Neuronal stem cell (in vitro differentiated cells): Measurements from ENCODE around the gene SHISA2.
"Not testable (repeated sequence)": the region's sequence is repeated elsewhere in the genome, so short reads cannot be mapped to it uniquely, and the experiment has no call there.

Source experiments
- DNase-seq: peaks from one replicate; pipeline ENCODE4 v3.0.0-alpha.2; 2013; ENCODE audit warnings: low spot score
- H2AFZ ChIP-seq: one replicate; pipeline ENCODE4 v1.6.1; 2013; ENCODE audit warnings: mild to moderate bottlenecking, low read length, inconsistent platforms
- H2AK5ac ChIP-seq: 2 replicates; pipeline ENCODE4 v1.6.1; 2013; ENCODE audit warnings: low read depth, mild to moderate bottlenecking, inconsistent platforms, low read length, moderate library complexity, mixed read lengths
- H2BK120ac ChIP-seq: 2 replicates; pipeline ENCODE4 v1.6.1; 2013; ENCODE audit warnings: low read depth, mild to moderate bottlenecking, inconsistent platforms, low read length, moderate library complexity, mixed read lengths
- H2BK12ac ChIP-seq: one replicate; pipeline ENCODE4 v1.6.1; 2013; ENCODE audit warnings: low read length, inconsistent platforms
- H2BK15ac ChIP-seq: 2 replicates; pipeline ENCODE4 v1.6.1; 2013; ENCODE audit warnings: mild to moderate bottlenecking, low read length, inconsistent platforms, mixed read lengths
- H2BK5ac ChIP-seq: one replicate; pipeline ENCODE4 v1.6.1; 2013; ENCODE audit warnings: inconsistent platforms, mild to moderate bottlenecking, low read length, moderate library complexity
- H3K14ac ChIP-seq: one replicate; pipeline ENCODE4 v1.6.1; 2013; ENCODE audit warnings: low read length, inconsistent platforms
- H3K18ac ChIP-seq: 2 replicates; pipeline ENCODE4 v1.6.1; 2013; ENCODE audit warnings: low read length, inconsistent platforms
- H3K23ac ChIP-seq: 2 replicates; pipeline ENCODE4 v1.6.1; 2013; ENCODE audit warnings: low read depth, mild to moderate bottlenecking, mixed read lengths, low read length, inconsistent platforms; ENCODE audit not compliant: poor library complexity
- H3K27ac ChIP-seq: replicated peaks from 3 replicates; pipeline ENCODE4 v1.5.1; 2013; ENCODE audit warnings: low read length, inconsistent platforms
- H3K27me3 ChIP-seq, 3 experiments: 2 replicates each; pipeline ENCODE4 v1.6.1; 2013; ENCODE audit warnings: low read length in 3 of 3, mild to moderate bottlenecking in 2 of 3, inconsistent platforms in 1 of 3, low read depth in 1 of 3, mixed read lengths in 1 of 3, moderate library complexity in 1 of 3; ENCODE audit not compliant: control insufficient read depth in 3 of 3, insufficient read depth in 3 of 3
- H3K36me3 ChIP-seq, 2 donors: replicated peaks in 1 of 2; 2 replicates each; pipeline ENCODE4 v1.6.1; 2013; ENCODE audit warnings: low read length in 2 of 2; ENCODE audit not compliant: control insufficient read depth in 2 of 2, insufficient read depth in 2 of 2
- H3K4ac ChIP-seq: 2 replicates; pipeline ENCODE4 v1.6.1; 2013; ENCODE audit warnings: inconsistent platforms, mild to moderate bottlenecking, low read length, moderate library complexity
- H3K4me1 ChIP-seq, 2 donors: 1 replicate in 1 of 2; 2 replicates in 1 of 2; pipeline ENCODE4 v1.6.1; 2013; ENCODE audit warnings: low read length in 2 of 2, low read depth in 1 of 2; ENCODE audit not compliant: control insufficient read depth in 2 of 2, insufficient read depth in 1 of 2
- H3K4me2 ChIP-seq: one replicate; pipeline ENCODE4 v1.6.1; 2013; ENCODE audit warnings: mild to moderate bottlenecking, low read length, inconsistent platforms; ENCODE audit not compliant: insufficient read depth, poor library complexity, severe bottlenecking
- H3K4me3 ChIP-seq, 2 donors: 2 replicates each; pipeline ENCODE4 v1.5.1; 2013; ENCODE audit warnings: low read length in 2 of 2, mild to moderate bottlenecking in 2 of 2, inconsistent platforms in 1 of 2, moderate library complexity in 1 of 2
- H3K79me1 ChIP-seq: one replicate; pipeline ENCODE4 v1.6.1; 2013; ENCODE audit warnings: low read depth, mild to moderate bottlenecking, inconsistent platforms, low read length, moderate library complexity
- H3K9ac ChIP-seq: one replicate; pipeline ENCODE4 v1.6.1; 2013; ENCODE audit warnings: mild to moderate bottlenecking, low read depth, low read length, inconsistent platforms; ENCODE audit not compliant: poor library complexity
- H3K9me3 ChIP-seq, 2 donors: replicated peaks in 1 of 2; 2 replicates each; pipeline versions ENCODE3 to v1.6.1; 2013; ENCODE audit warnings: low read length in 2 of 2, mild to moderate bottlenecking in 2 of 2, inconsistent platforms in 1 of 2, low read depth in 1 of 2, mixed read lengths in 1 of 2, moderate library complexity in 1 of 2; ENCODE audit not compliant: control insufficient read depth in 2 of 2, insufficient read depth in 1 of 2
- H4K8ac ChIP-seq: one replicate; pipeline ENCODE4 v1.6.1; 2013; ENCODE audit warnings: low read depth, mild to moderate bottlenecking, inconsistent platforms, low read length, moderate library complexity
- H4K91ac ChIP-seq: one replicate; pipeline ENCODE4 v1.6.1; 2013; ENCODE audit warnings: low read length, low read depth, mild to moderate bottlenecking, inconsistent platforms; ENCODE audit not compliant: poor library complexity
- whole genome bisulfite sequencing, 2 donors: extraction: QIAGEN DNeasy Blood & Tissue Kit; methylation state at CpG; one replicate each; pipeline ENCODE4 v1.1.7; 2013; ENCODE audit warnings: missing lambda C conversion rate in 2 of 2, mixed read lengths in 1 of 2; ENCODE audit not compliant: insufficient read length in 2 of 2, insufficient replicate concordance in 1 of 2; ENCODE audit errors: extremely low coverage in 2 of 2; 5-methylcytosine and 5-hydroxymethylcytosine counted together

The SHISA2 gene

GRCh38 chr13:26075498-26075897, 23.7 kb upstream of the SHISA2 start:
- H3K14ac ChIP-seq: no peak overlapping the region
- no peaks in the 10 kb centered on the region for H3K9me3 ChIP-seq
- H2BK12ac ChIP-seq: no peak overlapping the region
- no peak overlapping the region for H3K9ac ChIP-seq
- H3K4ac ChIP-seq: no peak overlapping the region
- H2AK5ac ChIP-seq: no peak overlapping the region
- no peak overlapping the region for H4K91ac ChIP-seq
- H4K8ac ChIP-seq: no peak overlapping the region
- no peak overlapping the region for H3K4me2 ChIP-seq
- H2AFZ ChIP-seq: no peak overlapping the region
- H3K27ac ChIP-seq: no peak overlapping the region
- no peak overlapping the region for H2BK15ac ChIP-seq
- no peak overlapping the region for H3K18ac ChIP-seq
- no peak overlapping the region for H3K23ac ChIP-seq
- H3K4me3 ChIP-seq: no peak overlapping the region
- no CpG with 5 or more reads among the region's 6 CpGs for WGBS, 2 donors
- H2BK5ac ChIP-seq: no peak overlapping the region
- no peaks in the 10 kb centered on the region for H3K4me1 ChIP-seq
- no peak for DNase-seq
- no peaks in the 10 kb centered on the region for H3K79me1 ChIP-seq
- no peaks in the 10 kb centered on the region for H3K27me3 ChIP-seq
- no peak overlapping the region for H2BK120ac ChIP-seq
- no peaks in the 10 kb centered on the region for H3K36me3 ChIP-seq

- no peak overlapping the region for H4K8ac ChIP-seq
- no peak overlapping the region for H3K4me3 ChIP-seq
- no peak overlapping the region for H3K14ac ChIP-seq
- H2BK5ac ChIP-seq: no peak overlapping the region
- no peak overlapping the region for H3K9ac ChIP-seq
- no peak overlapping the region for H2BK15ac ChIP-seq
- no peak overlapping the region for H2BK12ac ChIP-seq
- no peak overlapping the region for H4K91ac ChIP-seq
- no peak overlapping the region for H3K27ac ChIP-seq
- H3K36me3 ChIP-seq: no peaks in the 10 kb centered on the region
- WGBS, 2 donors: no CpG with 5 or more reads among the region's 16 CpGs
- no peaks in the 10 kb centered on the region for H3K9me3 ChIP-seq
- no peaks in the 10 kb centered on the region for H3K79me1 ChIP-seq
- no peak overlapping the region for H3K18ac ChIP-seq
- H3K23ac ChIP-seq: no peak overlapping the region
- no peak overlapping the region for H2BK120ac ChIP-seq
- no peaks in the 10 kb centered on the region for H3K4me1 ChIP-seq
- DNase-seq: no peak
- H3K4ac ChIP-seq: no peak overlapping the region
- no peak overlapping the region for H2AK5ac ChIP-seq
- H3K27me3 ChIP-seq: no peaks in the 10 kb centered on the region
- H3K4me2 ChIP-seq: no peak overlapping the region
- no peak overlapping the region for H2AFZ ChIP-seq
These were observed 22.9 kb upstream of the SHISA2 start for GRCh38 chr13:26074706-26075105.

GRCh38 chr13:26072335-26072734, 20.5 kb upstream of the SHISA2 start:
- H4K91ac ChIP-seq: not testable (repeated sequence)
- WGBS, 2 donors: no CpG with 5 or more reads among the region's 7 CpGs

GRCh38 chr13:26071691-26072090, 19.9 kb upstream of the SHISA2 start:
- Histone ChIP-seq H2AFZ (no peak overlapping the region), H3K36me3 (no peaks in the 10 kb centered on the region), H3K4ac (no peak overlapping the region), H4K8ac (no peak overlapping the region), H2BK15ac (no peak overlapping the region), H3K4me3 (no peak overlapping the region), H3K4me2 (no peak overlapping the region), H3K18ac (no peak overlapping the region), H3K23ac (no peak overlapping the region), H2BK120ac (no peak overlapping the region), H3K27ac (no peak overlapping the region), H3K27me3 (no peaks in the 10 kb centered on the region), H4K91ac (no peak overlapping the region), H3K9me3 (no peaks in the 10 kb centered on the region), H3K14ac (no peak overlapping the region), H2BK12ac (no peak overlapping the region), H2AK5ac (no peak overlapping the region), H3K4me1 (no peaks in the 10 kb centered on the region), H3K9ac (no peak overlapping the region), H2BK5ac (no peak overlapping the region), H3K79me1 (no peaks in the 10 kb centered on the region)
- DNase-seq: no peak
- no CpG with 5 or more reads among the region's 2 CpGs for WGBS, 2 donors

More at GRCh38 chr13:26072335-26072734, 20.5 kb upstream of the SHISA2 start:
- H3K23ac ChIP-seq, H2BK5ac ChIP-seq, H2BK120ac ChIP-seq, H4K8ac ChIP-seq, H3K9ac ChIP-seq, H3K9me3 ChIP-seq, H3K79me1 ChIP-seq, H2BK12ac ChIP-seq, H3K4me1 ChIP-seq, H3K36me3 ChIP-seq, H3K27me3 ChIP-seq, H3K4me2 ChIP-seq, H2BK15ac ChIP-seq, H3K14ac ChIP-seq, H3K18ac ChIP-seq, H3K4ac ChIP-seq, H2AFZ ChIP-seq, DNase-seq, H3K4me3 ChIP-seq, H2AK5ac ChIP-seq, H3K27ac ChIP-seq: not testable (repeated sequence)
